Activated CD4-positive, alpha-beta T cell treated with anti-CD3 and anti-CD28 coated beads, Interleukin-2, amount 50 U/mL, for 16 hours (primary cell): Measurements from ENCODE around the gene RPN2.

ENCODE experiments used
- DNase-seq: peaks from one replicate; pipeline ENCODE4 v3.0.0-alpha.2; 2020

Gene RPN2

GRCh38 chr20:37188787-37189186 lies 9.7 kb downstream of the RPN2 start:
- no peak for DNase-seq

- DNase-seq, result no peak
Measured at GRCh38 chr20:37189416-37190016, 10.4 kb downstream of the RPN2 start.

- DNase-seq, result no peak
Measured at GRCh38 chr20:37190354-37191112, 11.4 kb downstream of the RPN2 start.

GRCh38 chr20:37192137-37192854 lies 13.2 kb downstream of the RPN2 start:
- DNase-seq, result peak; percentile 75

- DNase-seq, result no peak
Measured at GRCh38 chr20:37193226-37193625, 14.1 kb downstream of the RPN2 start.

GRCh38 chr20:37193821-37194220 lies 14.7 kb downstream of the RPN2 start:
- DNase-seq, result no peak

GRCh38 chr20:37194621-37195417 lies 15.7 kb downstream of the RPN2 start:
- DNase-seq, result peak; percentile 23

GRCh38 chr20:37198932-37199660 lies 20.0 kb downstream of the RPN2 start:
- DNase-seq, result no peak

- no peak for DNase-seq
Measured at GRCh38 chr20:37200376-37200775, 21.2 kb downstream of the RPN2 start.

GRCh38 chr20:37200926-37201826 lies 22.0 kb downstream of the RPN2 start:
- no peak for DNase-seq

- DNase-seq, result no peak
Measured at GRCh38 chr20:37201827-37202162, 22.7 kb downstream of the RPN2 start.

GRCh38 chr20:37202267-37202943 lies 23.3 kb downstream of the RPN2 start:
- peak; percentile 23 for DNase-seq

GRCh38 chr20:37204056-37204455 lies 24.9 kb downstream of the RPN2 start:
- no peak for DNase-seq

GRCh38 chr20:37205130-37205529 lies 26.0 kb downstream of the RPN2 start:
- no peak for DNase-seq

GRCh38 chr20:37205794-37206193 lies 26.7 kb downstream of the RPN2 start:
- DNase-seq, result no peak

GRCh38 chr20:37207171-37207570 lies 28.0 kb downstream of the RPN2 start:
- no peak for DNase-seq

GRCh38 chr20:37209193-37209592 lies 30.1 kb downstream of the RPN2 start:
- no peak for DNase-seq

- DNase-seq, result no peak
Measured at GRCh38 chr20:37209661-37210314, 30.7 kb downstream of the RPN2 start.

GRCh38 chr20:37218441-37218840 lies 39.3 kb downstream of the RPN2 start:
- no peak for DNase-seq

GRCh38 chr20:37218976-37219375 lies 39.8 kb downstream of the RPN2 start:
- no peak for DNase-seq
